ENCODE data around the gene KHDC4.
"Not testable (repeated sequence)": the region's sequence is repeated elsewhere in the genome, so short reads cannot be mapped to it uniquely, and the experiment has no call there.

KHDC4 gene

DNA sequence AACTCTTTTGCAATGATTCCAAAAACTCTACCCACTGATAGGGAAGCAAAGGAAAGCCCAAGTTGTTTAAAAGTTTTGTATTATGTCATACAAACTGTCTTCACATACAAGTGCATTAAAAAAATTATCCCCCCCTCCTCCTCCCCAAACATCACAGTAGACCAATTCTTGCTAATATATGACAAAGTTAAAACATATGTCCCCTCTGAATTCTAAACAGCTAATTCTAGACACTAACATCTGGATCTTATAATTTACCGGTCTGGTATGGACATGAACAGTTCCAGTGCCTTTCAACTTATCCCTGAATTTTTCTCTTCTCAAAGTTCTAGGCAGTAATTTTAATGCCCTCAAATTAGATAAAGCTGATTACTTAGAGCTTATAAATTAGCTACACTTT lies 36.5 kb downstream of the KHDC4 start:
- H3K9me3 ChIP-seq (ENCODE audit: insufficient read depth, low read length), result no peaks in the 10 kb centered on the region
- TF ChIP-seq ZNF274 (IDR thresholded peaks at IDR 0.05; ENCODE audit: low read depth, low read length) (no peak), SUZ12 (IDR thresholded peaks at IDR 0.05; ENCODE audit: extremely low read depth, insufficient read depth, insufficient read length) (no peak), YY1 (IDR thresholded peaks at IDR 0.05; ENCODE audit: insufficient read depth, insufficient read length) (no peak)
- H3K4me1 ChIP-seq (ENCODE audit: insufficient read depth, insufficient read length), result no peaks in the 10 kb centered on the region
- no peak for DNase-seq (ENCODE audit: low read depth, low spot score)
- H3K4me3 ChIP-seq (ENCODE audit: insufficient read length, low read depth), result no peak overlapping the region
- H3K9ac ChIP-seq (ENCODE audit: insufficient read length, low read depth), result no peak overlapping the region
- peaks cover 57% of the 10 kb centered on the region for H3K36me3 ChIP-seq (ENCODE audit: insufficient read depth, insufficient read length, low read length)
- no peaks in the 10 kb centered on the region for H3K27me3 ChIP-seq (ENCODE audit: insufficient read depth, insufficient read length)

GRCh38 chr1:155896476-155896875 lies 37.7 kb downstream of the KHDC4 start:
- not testable (repeated sequence) for H3K9me3 ChIP-seq (ENCODE audit: insufficient read depth, low read length); H3K4me3 ChIP-seq (ENCODE audit: insufficient read length, low read depth); DNase-seq (ENCODE audit: low read depth, low spot score); H3K9ac ChIP-seq (ENCODE audit: insufficient read length, low read depth); H3K4me1 ChIP-seq (ENCODE audit: insufficient read depth, insufficient read length); H3K27me3 ChIP-seq (ENCODE audit: insufficient read depth, insufficient read length)
- H3K36me3 ChIP-seq (ENCODE audit: insufficient read depth, insufficient read length, low read length), result peaks cover 50% of the 10 kb centered on the region

GRCh38 chr1:155895617-155896016 lies 38.6 kb downstream of the KHDC4 start:
- DNase-seq (ENCODE audit: low read depth, low spot score); H3K27me3 ChIP-seq (ENCODE audit: insufficient read depth, insufficient read length); H3K9me3 ChIP-seq (ENCODE audit: insufficient read depth, low read length); H3K9ac ChIP-seq (ENCODE audit: insufficient read length, low read depth); H3K4me1 ChIP-seq (ENCODE audit: insufficient read depth, insufficient read length); H3K4me3 ChIP-seq (ENCODE audit: insufficient read length, low read depth): not testable (repeated sequence)
- H3K36me3 ChIP-seq (ENCODE audit: insufficient read depth, insufficient read length, low read length), result peaks cover 41% of the 10 kb centered on the region

DNA sequence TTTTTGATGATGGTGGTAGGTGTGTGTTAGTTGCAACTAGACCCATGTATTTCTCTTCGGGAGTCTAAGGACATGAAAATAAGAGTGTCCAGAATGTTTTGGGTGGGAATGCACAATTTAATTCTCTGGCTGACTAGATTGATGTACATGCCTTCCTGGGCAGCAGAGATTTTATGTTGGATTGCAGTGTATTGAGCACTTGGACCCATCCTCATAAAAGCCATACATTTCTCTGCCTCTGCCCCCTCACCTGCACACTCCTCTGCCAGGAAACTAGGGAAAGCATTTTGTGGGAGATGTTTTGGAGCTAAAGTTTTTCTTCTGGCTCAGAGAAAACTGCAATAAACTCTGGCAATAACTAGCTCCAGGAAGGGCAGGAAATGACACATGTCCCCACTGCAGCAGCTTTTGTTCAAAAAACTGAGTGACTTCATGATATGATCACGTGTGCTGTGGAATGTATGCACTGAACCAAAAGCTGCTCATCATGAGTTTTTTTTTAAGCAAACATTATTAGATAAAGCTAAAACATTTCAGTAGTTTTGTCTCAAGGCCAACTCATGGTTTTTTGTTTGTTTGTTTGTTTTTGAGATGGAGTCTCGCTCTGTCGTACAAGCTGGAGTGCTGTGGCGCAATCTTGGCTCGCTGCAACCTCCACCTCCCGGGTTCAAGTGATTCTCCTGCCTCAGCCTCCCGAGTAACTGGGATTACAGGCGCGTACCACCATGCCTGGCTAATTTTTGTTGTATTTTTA lies 40.6 kb downstream of the KHDC4 start:
- peaks cover 21% of the 10 kb centered on the region for H3K36me3 ChIP-seq (ENCODE audit: insufficient read depth, insufficient read length, low read length)
- no peak overlapping the region for H3K4me3 ChIP-seq (ENCODE audit: insufficient read length, low read depth)
- H3K9me3 ChIP-seq (ENCODE audit: insufficient read depth, low read length), result no peaks in the 10 kb centered on the region
- H3K9ac ChIP-seq (ENCODE audit: insufficient read length, low read depth), result no peak overlapping the region
- DNase-seq (ENCODE audit: low read depth, low spot score), result no peak
- no peaks in the 10 kb centered on the region for H3K4me1 ChIP-seq (ENCODE audit: insufficient read depth, insufficient read length)
- no peak for TF ChIP-seq YY1 (IDR thresholded peaks at IDR 0.05; ENCODE audit: insufficient read depth, insufficient read length)
- TF ChIP-seq SUZ12 (IDR thresholded peaks at IDR 0.05; ENCODE audit: extremely low read depth, insufficient read depth, insufficient read length), result no peak
- TF ChIP-seq ZNF274 (IDR thresholded peaks at IDR 0.05; ENCODE audit: low read depth, low read length), result no peak
- H3K27me3 ChIP-seq (ENCODE audit: insufficient read depth, insufficient read length), result no peaks in the 10 kb centered on the region

DNA sequence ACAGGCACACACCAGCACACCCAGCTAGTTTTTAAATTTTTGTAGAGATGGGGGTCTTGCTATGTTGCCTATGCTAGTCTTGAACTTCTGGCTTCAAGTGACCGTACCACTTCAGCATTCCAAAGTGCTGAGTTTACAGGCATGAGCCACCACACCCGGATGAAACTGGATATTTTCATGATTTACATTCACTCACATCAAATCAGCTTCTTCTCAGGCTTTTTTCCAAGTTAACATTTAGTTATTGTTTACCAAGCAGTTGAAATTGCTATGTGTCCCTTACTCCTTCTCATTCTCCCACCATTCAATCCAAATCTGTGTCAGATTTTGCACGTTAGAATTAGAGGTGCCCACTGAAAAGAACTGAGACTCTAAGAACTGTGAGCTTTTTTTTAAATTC lies 41.4 kb downstream of the KHDC4 start:
- no peaks in the 10 kb centered on the region for H3K27me3 ChIP-seq (ENCODE audit: insufficient read depth, insufficient read length)
- no peak for DNase-seq (ENCODE audit: low read depth, low spot score)
- H3K9ac ChIP-seq (ENCODE audit: insufficient read length, low read depth), result no peak overlapping the region
- peaks cover 16% of the 10 kb centered on the region for H3K36me3 ChIP-seq (ENCODE audit: insufficient read depth, insufficient read length, low read length)
- TF ChIP-seq YY1 (IDR thresholded peaks at IDR 0.05; ENCODE audit: insufficient read depth, insufficient read length) (no peak), SUZ12 (IDR thresholded peaks at IDR 0.05; ENCODE audit: extremely low read depth, insufficient read depth, insufficient read length) (no peak), ZNF274 (IDR thresholded peaks at IDR 0.05; ENCODE audit: low read depth, low read length) (no peak)
- H3K4me1 ChIP-seq (ENCODE audit: insufficient read depth, insufficient read length), result no peaks in the 10 kb centered on the region
- no peak overlapping the region for H3K4me3 ChIP-seq (ENCODE audit: insufficient read length, low read depth)
- H3K9me3 ChIP-seq (ENCODE audit: insufficient read depth, low read length), result no peaks in the 10 kb centered on the region

DNA sequence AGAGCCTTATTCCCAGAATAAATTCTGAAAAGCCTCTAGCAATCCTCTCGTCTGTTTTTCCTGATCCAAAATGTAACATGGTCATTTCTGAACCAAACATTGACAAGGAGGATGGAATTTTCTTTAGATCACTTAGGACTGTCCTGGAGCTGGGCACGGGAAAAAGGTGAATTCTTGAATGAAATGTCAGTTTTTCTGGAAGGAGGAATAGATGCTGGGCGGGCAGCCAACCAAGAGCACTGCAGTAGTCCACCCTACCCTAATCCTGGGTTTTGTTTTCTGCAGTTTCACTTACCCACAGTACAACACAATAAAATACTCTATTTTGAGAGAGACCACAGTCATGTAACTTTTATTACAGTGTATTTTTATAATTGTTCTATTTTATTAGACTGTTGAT lies 44.0 kb downstream of the KHDC4 start:
- Histone ChIP-seq H3K9me3 (ENCODE audit: insufficient read depth, low read length) (no peaks in the 10 kb centered on the region), H3K36me3 (ENCODE audit: insufficient read depth, insufficient read length, low read length) (no peaks in the 10 kb centered on the region), H3K4me3 (ENCODE audit: insufficient read length, low read depth) (no peak overlapping the region), H3K4me1 (ENCODE audit: insufficient read depth, insufficient read length) (no peaks in the 10 kb centered on the region), H3K27me3 (ENCODE audit: insufficient read depth, insufficient read length) (no peaks in the 10 kb centered on the region), H3K9ac (ENCODE audit: insufficient read length, low read depth) (no peak overlapping the region)
- TF ChIP-seq SUZ12 (IDR thresholded peaks at IDR 0.05; ENCODE audit: extremely low read depth, insufficient read depth, insufficient read length) (no peak), YY1 (IDR thresholded peaks at IDR 0.05; ENCODE audit: insufficient read depth, insufficient read length) (no peak), ZNF274 (IDR thresholded peaks at IDR 0.05; ENCODE audit: low read depth, low read length) (no peak)
- no peak for DNase-seq (ENCODE audit: low read depth, low spot score)

- no peak overlapping the region for H3K9ac ChIP-seq (ENCODE audit: insufficient read length, low read depth)
- H3K27me3 ChIP-seq (ENCODE audit: insufficient read depth, insufficient read length), result no peaks in the 10 kb centered on the region
- no peaks in the 10 kb centered on the region for H3K36me3 ChIP-seq (ENCODE audit: insufficient read depth, insufficient read length, low read length)
- no peak for DNase-seq (ENCODE audit: low read depth, low spot score)
- no peaks in the 10 kb centered on the region for H3K9me3 ChIP-seq (ENCODE audit: insufficient read depth, low read length)
- H3K4me3 ChIP-seq (ENCODE audit: insufficient read length, low read depth), result no peak overlapping the region
- TF ChIP-seq SUZ12 (IDR thresholded peaks at IDR 0.05; ENCODE audit: extremely low read depth, insufficient read depth, insufficient read length), result no peak
- TF ChIP-seq YY1 (IDR thresholded peaks at IDR 0.05; ENCODE audit: insufficient read depth, insufficient read length), result no peak
- no peak for TF ChIP-seq ZNF274 (IDR thresholded peaks at IDR 0.05; ENCODE audit: low read depth, low read length)
- H3K4me1 ChIP-seq (ENCODE audit: insufficient read depth, insufficient read length), result no peaks in the 10 kb centered on the region
Measured at GRCh38 chr1:155889566-155889965, 44.6 kb downstream of the KHDC4 start.

DNA sequence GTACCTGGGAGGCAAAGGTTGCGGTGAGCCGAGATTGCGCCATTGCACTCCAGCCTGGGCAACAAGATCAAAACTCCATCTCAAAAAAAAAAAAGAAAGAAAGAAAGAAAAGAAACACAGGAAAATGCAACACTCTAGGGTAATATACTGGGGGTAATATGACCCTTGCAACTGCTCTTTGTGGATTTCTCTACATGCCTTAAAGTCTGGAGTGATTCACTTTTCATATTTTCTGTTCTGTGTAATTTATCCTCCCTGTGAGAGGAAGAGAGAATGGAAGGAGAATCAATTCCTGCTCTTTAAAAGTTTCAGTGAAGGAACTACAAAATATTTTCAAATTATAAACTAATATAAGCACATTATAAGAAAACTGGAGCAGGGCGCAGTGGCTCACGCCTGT lies 45.7 kb downstream of the KHDC4 start:
- peaks cover 3% of the 10 kb centered on the region for H3K4me1 ChIP-seq (ENCODE audit: insufficient read depth, insufficient read length)
- no peak for TF ChIP-seq SUZ12 (IDR thresholded peaks at IDR 0.05; ENCODE audit: extremely low read depth, insufficient read depth, insufficient read length)
- TF ChIP-seq ZNF274 (IDR thresholded peaks at IDR 0.05; ENCODE audit: low read depth, low read length), result no peak
- no peak for TF ChIP-seq YY1 (IDR thresholded peaks at IDR 0.05; ENCODE audit: insufficient read depth, insufficient read length)
- DNase-seq (ENCODE audit: low read depth, low spot score), result no peak

More for the DNA sequence above, 45.7 kb downstream of the KHDC4 start:
- Histone ChIP-seq H3K36me3 (ENCODE audit: insufficient read depth, insufficient read length, low read length) (no peaks in the 10 kb centered on the region), H3K9me3 (ENCODE audit: insufficient read depth, low read length) (no peaks in the 10 kb centered on the region), H3K27me3 (ENCODE audit: insufficient read depth, insufficient read length) (no peaks in the 10 kb centered on the region), H3K9ac (ENCODE audit: insufficient read length, low read depth) (no peak overlapping the region), H3K4me3 (ENCODE audit: insufficient read length, low read depth) (no peak overlapping the region)
